AG04450 (cell line): ENCODE data around the gene UVRAG. TPM values are rescaled to one million over a fixed set of nuclear protein-coding genes. Genes with fewer than 3 reads are reported as not detected.

Experiments
- CTCF ChIA-PET: fragments of 300-600, 350-600 bp; formaldehyde crosslinking; extraction: SDS; loops from one replicate; lab custom pipeline; 2022; ENCODE audit warnings: antibody characterized with exemption, inconsistent platforms; lab: Charles Lee
- POLR2A ChIA-PET: fragments of 350-600 bp; formaldehyde crosslinking; extraction: SDS; loops from one replicate; lab custom pipeline; 2021; ENCODE audit warnings: antibody characterized with exemption, inconsistent platforms; lab: Yijun Ruan, JAX
- DNase-seq: peaks from one replicate; pipeline ENCODE4 v3.0.0-alpha.2; 2011; ENCODE audit warnings: low read depth, low spot score
- H3K27ac ChIP-seq: one replicate; pipeline ENCODE4 v1.5.1; 2012; ENCODE audit warnings: low read depth, low read length, control low read depth
- H3K27me3 ChIP-seq: one replicate; pipeline ENCODE4 v1.6.0; 2012; ENCODE audit warnings: low read length; ENCODE audit not compliant: control insufficient read depth, insufficient read depth
- H3K4me3 ChIP-seq: 2 replicates; pipeline ENCODE4 v1.5.1; 2011; ENCODE audit warnings: mild to moderate bottlenecking, low read depth, low read length, control low read depth
- H3K9me3 ChIP-seq: 2 replicates; pipeline ENCODE4 v1.5.1; 2012; ENCODE audit warnings: low read length; ENCODE audit not compliant: control insufficient read depth, insufficient read depth
- polyA plus RNA-seq: library from polyadenylated mRNA; depleted of rRNA; stranded (reverse); fragments of >200 nt; gene quantifications from 2 replicates; pipeline ENCODE4 v1.2.3, GENCODE V29; 2011
- TF ChIP-seq, protein P1 (sequence below): IDR thresholded peaks from 2 replicates; pipeline ENCODE4 v1.5.1; 2011; ENCODE audit warnings: low read depth, low read length, control low read depth, inconsistent platforms

Gene UVRAG
- polyA plus RNA-seq, 1 experiment = 11.6 TPM

DNA sequence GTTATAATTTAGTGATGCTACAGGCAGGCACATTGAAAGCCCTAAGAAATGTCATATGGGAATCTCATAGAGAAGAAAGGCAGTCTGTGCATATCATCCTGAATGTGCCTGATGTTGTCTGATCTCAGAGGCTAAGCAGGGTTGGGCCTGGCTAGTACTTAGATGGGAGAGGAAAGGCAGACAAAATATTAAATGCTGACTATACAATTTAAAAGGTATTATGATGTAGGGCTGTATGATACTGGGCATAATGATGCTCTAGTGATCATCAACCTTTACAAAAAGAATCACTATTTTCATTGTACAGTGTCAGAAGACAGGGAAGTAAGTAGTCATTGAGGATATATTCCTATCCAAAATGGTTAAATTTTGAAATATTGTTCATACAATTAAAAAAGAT, 119.8 kb downstream of the UVRAG start:
- no peaks in the 10 kb centered on the region for H3K27me3 ChIP-seq
- no peaks in the 10 kb centered on the region for H3K9me3 ChIP-seq
- TF ChIP-seq, protein P1, sequence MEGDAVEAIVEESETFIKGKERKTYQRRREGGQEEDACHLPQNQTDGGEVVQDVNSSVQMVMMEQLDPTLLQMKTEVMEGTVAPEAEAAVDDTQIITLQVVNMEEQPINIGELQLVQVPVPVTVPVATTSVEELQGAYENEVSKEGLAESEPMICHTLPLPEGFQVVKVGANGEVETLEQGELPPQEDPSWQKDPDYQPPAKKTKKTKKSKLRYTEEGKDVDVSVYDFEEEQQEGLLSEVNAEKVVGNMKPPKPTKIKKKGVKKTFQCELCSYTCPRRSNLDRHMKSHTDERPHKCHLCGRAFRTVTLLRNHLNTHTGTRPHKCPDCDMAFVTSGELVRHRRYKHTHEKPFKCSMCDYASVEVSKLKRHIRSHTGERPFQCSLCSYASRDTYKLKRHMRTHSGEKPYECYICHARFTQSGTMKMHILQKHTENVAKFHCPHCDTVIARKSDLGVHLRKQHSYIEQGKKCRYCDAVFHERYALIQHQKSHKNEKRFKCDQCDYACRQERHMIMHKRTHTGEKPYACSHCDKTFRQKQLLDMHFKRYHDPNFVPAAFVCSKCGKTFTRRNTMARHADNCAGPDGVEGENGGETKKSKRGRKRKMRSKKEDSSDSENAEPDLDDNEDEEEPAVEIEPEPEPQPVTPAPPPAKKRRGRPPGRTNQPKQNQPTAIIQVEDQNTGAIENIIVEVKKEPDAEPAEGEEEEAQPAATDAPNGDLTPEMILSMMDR = no peak
- CTCF ChIA-PET = interaction anchor here (0.6 to 0.7 kb wide), 2 partner anchors 22 to 619 kb away, joined by 4 to 5 read pairs; no protein-coding TSS in a partner anchor
- POLR2A ChIA-PET = no interaction called here
- H3K27ac ChIP-seq = no peak overlapping the region
- H3K4me3 ChIP-seq = no peak overlapping the region
- DNase-seq = no peak

DNA sequence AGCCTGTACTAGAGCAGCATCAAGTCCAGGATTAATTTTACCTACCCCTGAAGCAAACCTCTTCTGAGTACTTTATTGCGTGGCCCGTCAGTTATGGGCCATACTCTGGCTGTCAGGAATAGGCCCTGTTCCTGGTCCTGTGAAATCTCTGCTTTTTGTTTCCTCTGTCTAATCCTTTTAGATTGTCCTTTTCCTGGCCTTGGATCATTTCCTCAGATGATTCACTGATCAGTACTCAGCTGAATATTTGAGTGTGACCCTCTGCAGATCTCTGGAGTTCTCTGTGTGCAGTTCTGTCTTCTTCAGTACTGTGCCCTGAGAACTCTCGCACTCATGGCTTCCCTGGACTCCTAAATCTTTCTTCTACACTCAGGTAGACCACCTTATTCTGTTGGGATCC, 123.5 kb downstream of the UVRAG start:
- TF ChIP-seq, protein P1 = no peak
- POLR2A ChIA-PET = no interaction called here
- H3K9me3 ChIP-seq = no peaks in the 10 kb centered on the region
- no peaks in the 10 kb centered on the region for H3K27me3 ChIP-seq
- no peak overlapping the region for H3K27ac ChIP-seq
- H3K4me3 ChIP-seq = no peak overlapping the region
- CTCF ChIA-PET = no interaction called here
- no peak for DNase-seq

DNA sequence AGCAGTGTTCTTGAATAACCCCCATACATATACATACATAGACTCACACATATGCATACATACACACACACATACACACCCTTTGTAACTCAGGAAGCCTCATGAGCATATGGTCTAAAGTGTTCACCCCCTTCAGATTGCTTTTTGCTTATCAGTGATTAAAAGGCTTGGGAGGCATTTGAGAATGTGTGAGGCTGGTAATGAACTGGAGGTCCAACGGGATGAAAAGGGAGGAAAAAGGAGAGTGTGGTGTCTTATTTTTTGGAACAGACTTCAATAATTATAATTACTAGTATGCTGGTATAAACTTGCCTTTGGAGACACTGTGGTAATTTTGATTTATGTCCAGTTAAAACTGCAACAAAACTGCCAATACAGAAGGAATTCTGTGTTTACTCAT, 124.5 kb downstream of the UVRAG start:
- Histone ChIP-seq H3K27me3 (no peaks in the 10 kb centered on the region), H3K9me3 (no peaks in the 10 kb centered on the region), H3K27ac (no peak overlapping the region), H3K4me3 (no peak overlapping the region)
- ChIA-PET POLR2A (interaction anchor here (0.6 kb wide), 1 partner anchor 114 kb away, joined by 3 read pairs; no protein-coding TSS in a partner anchor), CTCF (no interaction called here)
- TF ChIP-seq, protein P1 = no peak
- no peak for DNase-seq

DNA sequence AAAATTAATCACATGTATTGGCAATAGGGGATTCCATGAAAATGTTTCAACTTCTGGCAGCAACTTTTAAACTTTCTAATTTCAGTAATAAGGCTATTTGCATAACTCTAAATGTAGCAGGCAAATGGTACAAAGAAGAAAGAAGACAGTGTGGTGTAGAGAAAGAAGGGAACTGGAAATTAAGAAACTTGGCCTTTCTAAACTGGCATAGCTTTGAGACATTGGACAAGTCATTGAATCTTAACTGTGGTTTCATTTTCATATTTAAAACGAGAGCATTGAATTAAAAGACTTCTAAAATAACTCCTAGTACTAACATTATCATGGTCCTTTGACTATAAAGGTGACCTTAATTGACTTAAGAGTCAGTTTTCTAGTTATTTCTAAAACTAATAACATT, 125.0 kb downstream of the UVRAG start:
- TF ChIP-seq, protein P1 = no peak
- no peaks in the 10 kb centered on the region for H3K9me3 ChIP-seq
- DNase-seq = no peak
- H3K27ac ChIP-seq = no peak overlapping the region
- ChIA-PET POLR2A (no interaction called here), CTCF (no interaction called here)
- H3K4me3 ChIP-seq = no peak overlapping the region
- H3K27me3 ChIP-seq = no peaks in the 10 kb centered on the region

DNA sequence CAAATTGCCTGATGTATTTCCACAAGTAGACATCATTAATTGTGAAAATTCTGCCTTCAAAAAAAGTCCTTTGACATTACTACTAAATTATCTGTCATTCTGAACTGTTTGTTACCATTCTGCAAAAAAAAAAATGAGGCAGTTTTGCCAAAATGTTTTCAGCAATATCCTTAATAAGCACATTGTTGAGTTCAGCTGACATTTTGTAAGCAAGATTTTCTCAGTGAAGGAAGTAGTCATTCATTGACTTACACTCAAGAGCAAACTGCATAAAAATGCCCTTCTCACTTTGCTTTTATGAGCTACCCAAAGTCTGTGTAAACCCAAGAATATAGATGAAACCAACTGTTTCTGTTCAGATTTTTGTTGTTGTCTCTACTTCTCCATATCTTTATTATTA, 125.9 kb downstream of the UVRAG start:
- no peak for DNase-seq
- no peaks in the 10 kb centered on the region for H3K27me3 ChIP-seq
- TF ChIP-seq, protein P1 = no peak
- H3K4me3 ChIP-seq = no peak overlapping the region
- ChIA-PET CTCF (no interaction called here), POLR2A (no interaction called here)
- no peak overlapping the region for H3K27ac ChIP-seq
- no peaks in the 10 kb centered on the region for H3K9me3 ChIP-seq
